PC-3 (cell line): ENCODE measurements around the gene LEF1. TPM values are rescaled to one million over a fixed set of nuclear protein-coding genes. Genes with fewer than 3 reads are reported as not detected.
A peak's percentile ranks its signal among the peaks of the same experiment; 100 is the strongest.
"Not testable (repeated sequence)": the region's sequence is repeated elsewhere in the genome, so short reads cannot be mapped to it uniquely, and the experiment has no call there.

Source experiments
- ATAC-seq: fragments of 200-7000 bp; cut with Tn5 transposase; 2 replicates; pipeline ENCODE4 v1.9.1; 2020; ENCODE audit warnings: mild to moderate bottlenecking, moderate library complexity
- BruUV-seq: library from RNA; stranded (reverse); fragments of 400-500 nt; replicated peaks from 2 replicates; lab custom pipeline; 2021; lab: Mats Ljungman, UMichigan
- CTCF ChIA-PET: fragments of 300-600 bp; sonication (Branson Sonifier 250); formaldehyde crosslinking; loops from one replicate; lab custom pipeline; 2022; ENCODE audit warnings: antibody characterized with exemption; lab: Charles Lee
- POLR2A ChIA-PET: fragments of 300-600 bp; sonication (Branson Sonifier 250); formaldehyde crosslinking; loops from one replicate; lab custom pipeline; 2022; ENCODE audit warnings: antibody characterized with exemption; ENCODE audit not compliant: unreplicated experiment; lab: Charles Lee
- DNase-seq: peaks from one replicate; pipeline ENCODE4 v3.0.0-alpha.2; 2015
- H2AFZ ChIP-seq: fragments of 300-600 bp; sonication (generic); 2 replicates; pipeline ENCODE4 v1.6.0; 2016; ENCODE audit warnings: antibody characterized with exemption, low read length
- H3F3A ChIP-seq: fragments of 300-600 bp; sonication (generic); one replicate; pipeline ENCODE4 v1.6.0; 2017; ENCODE audit warnings: antibody characterized with exemption, low read length, control low read depth, mild to moderate bottlenecking; ENCODE audit not compliant: unreplicated experiment
- H3K27ac ChIP-seq: fragments of 300-600 bp; sonication (generic); 2 replicates; pipeline ENCODE4 v1.5.1; 2016; ENCODE audit warnings: mild to moderate bottlenecking, low read length
- H3K27me3 ChIP-seq: fragments of 300-600 bp; sonication (generic); 2 replicates; pipeline ENCODE4 v1.6.1; 2016; ENCODE audit warnings: low read length, mixed read lengths
- H3K36me3 ChIP-seq: fragments of 300-600 bp; sonication (generic); 2 replicates; pipeline ENCODE4 v1.6.1; 2016; ENCODE audit warnings: low read depth, mixed run types, low read length, mixed read lengths
- H3K4me1 ChIP-seq: fragments of 300-600 bp; sonication (generic); 2 replicates; pipeline ENCODE4 v1.5.1; 2016; ENCODE audit warnings: low read length; ENCODE audit not compliant: insufficient read depth
- H3K4me2 ChIP-seq: fragments of 300-600 bp; sonication (generic); 2 replicates; pipeline ENCODE4 v1.6.0; 2016; ENCODE audit warnings: low read length
- H3K4me3 ChIP-seq: fragments of 300-600 bp; sonication (generic); 2 replicates; pipeline ENCODE4 v1.5.1; 2016; ENCODE audit warnings: mild to moderate bottlenecking, low read length, mixed read lengths
- H3K79me2 ChIP-seq: fragments of 300-600 bp; sonication (generic); 2 replicates; pipeline ENCODE4 v1.6.1; 2017; ENCODE audit warnings: low read length, mixed read lengths
- H3K9ac ChIP-seq: fragments of 300-600 bp; sonication (generic); 2 replicates; pipeline ENCODE4 v1.6.0; 2016; ENCODE audit warnings: mild to moderate bottlenecking, low read length
- H3K9me2 ChIP-seq: fragments of 300-600 bp; sonication (generic); replicated peaks from 2 replicates; pipeline ENCODE4 v1.6.1; 2016; ENCODE audit warnings: mixed run types, low read length, mixed read lengths
- H3K9me3 ChIP-seq: fragments of 300-600 bp; sonication (generic); 2 replicates; pipeline ENCODE4 v1.6.1; 2016; ENCODE audit warnings: low read length, mixed read lengths
- H4K20me1 ChIP-seq: fragments of 300-600 bp; sonication (generic); 2 replicates; pipeline ENCODE4 v1.6.1; 2016; ENCODE audit warnings: low read length, mixed read lengths
- EZH2 ChIP-seq: fragments of 300-600 bp; sonication (generic); IDR thresholded peaks from one replicate; pipeline ENCODE4 v1.6.1; 2017; ENCODE audit warnings: antibody characterized with exemption, mild to moderate bottlenecking, low read length; ENCODE audit not compliant: unreplicated experiment
- EZH2phosphoT487 ChIP-seq: fragments of 300-600 bp; sonication (generic); IDR thresholded peaks from 2 replicates; pipeline ENCODE4 v1.6.1; 2018; ENCODE audit warnings: mild to moderate bottlenecking, antibody characterized with exemption, low read length, borderline replicate concordance
- intact Hi-C: fragments of 100-400 bp; cut with micrococcal nuclease; formaldehyde crosslinking; loops from 2 replicates; pipeline ENCODE4 v1.9.0; 2023
- total RNA-seq: library from RNA; depleted of rRNA; stranded (reverse); fragments of >200 nt; gene quantifications from 2 replicates; pipeline ENCODE4 v1.2.3, GENCODE V29; 2014
- TF ChIP-seq, protein P1 (sequence below): fragments of 300-600 bp; sonication (generic); conservative IDR thresholded peaks from 2 replicates; pipeline ENCODE4 v1.5.1; 2017; ENCODE audit warnings: antibody characterized with exemption, low read depth, mild to moderate bottlenecking, low read length

LEF1 gene
- total RNA-seq, 1 experiment from 2014 or later, result 2.4 TPM

- Histone ChIP-seq H3K4me2 (no peak overlapping the region), H3K9me2 (no peaks in the 10 kb centered on the region), H3K27ac (no peak overlapping the region), H3K4me3 (no peak overlapping the region), H3K4me1 (peaks cover 11% of the 10 kb centered on the region; the same call in 1 of the 2 replicates), H3F3A (no peaks in the 10 kb centered on the region), H4K20me1 (no peaks in the 10 kb centered on the region), H2AFZ (no peak overlapping the region), H3K27me3 (no peaks in the 10 kb centered on the region), H3K79me2 (no peaks in the 10 kb centered on the region), H3K9ac (no peak overlapping the region), H3K36me3 (no peaks in the 10 kb centered on the region; the same call in 1 of the 2 replicates), H3K9me3 (no peaks in the 10 kb centered on the region)
- BruUV-seq, result no TSS peak
- DNase-seq, result no peak
- no peak for ATAC-seq
- no peak for TF ChIP-seq EZH2phosphoT487
- TF ChIP-seq, protein P1, sequence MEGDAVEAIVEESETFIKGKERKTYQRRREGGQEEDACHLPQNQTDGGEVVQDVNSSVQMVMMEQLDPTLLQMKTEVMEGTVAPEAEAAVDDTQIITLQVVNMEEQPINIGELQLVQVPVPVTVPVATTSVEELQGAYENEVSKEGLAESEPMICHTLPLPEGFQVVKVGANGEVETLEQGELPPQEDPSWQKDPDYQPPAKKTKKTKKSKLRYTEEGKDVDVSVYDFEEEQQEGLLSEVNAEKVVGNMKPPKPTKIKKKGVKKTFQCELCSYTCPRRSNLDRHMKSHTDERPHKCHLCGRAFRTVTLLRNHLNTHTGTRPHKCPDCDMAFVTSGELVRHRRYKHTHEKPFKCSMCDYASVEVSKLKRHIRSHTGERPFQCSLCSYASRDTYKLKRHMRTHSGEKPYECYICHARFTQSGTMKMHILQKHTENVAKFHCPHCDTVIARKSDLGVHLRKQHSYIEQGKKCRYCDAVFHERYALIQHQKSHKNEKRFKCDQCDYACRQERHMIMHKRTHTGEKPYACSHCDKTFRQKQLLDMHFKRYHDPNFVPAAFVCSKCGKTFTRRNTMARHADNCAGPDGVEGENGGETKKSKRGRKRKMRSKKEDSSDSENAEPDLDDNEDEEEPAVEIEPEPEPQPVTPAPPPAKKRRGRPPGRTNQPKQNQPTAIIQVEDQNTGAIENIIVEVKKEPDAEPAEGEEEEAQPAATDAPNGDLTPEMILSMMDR, result no peak
- no peak for TF ChIP-seq EZH2
- intact Hi-C loops, result no loop called here
- POLR2A ChIA-PET, result no interaction called here
- CTCF ChIA-PET, result no interaction called here
Observed at GRCh38 chr4:108013327-108013726, 155.4 kb downstream of the LEF1 start.

- H3K27ac ChIP-seq, H4K20me1 ChIP-seq, BruUV-seq, H3K9me3 ChIP-seq, H3K27me3 ChIP-seq, ATAC-seq, intact Hi-C loops, H3K79me2 ChIP-seq, POLR2A ChIA-PET, H3K9ac ChIP-seq, H3K36me3 ChIP-seq, H3K4me2 ChIP-seq, H2AFZ ChIP-seq, H3K4me3 ChIP-seq, H3K9me2 ChIP-seq, CTCF ChIA-PET, H3F3A ChIP-seq, DNase-seq: not testable (repeated sequence)
- peaks cover 11% of the 10 kb centered on the region; the same call in 1 of the 2 replicates for H3K4me1 ChIP-seq
Observed at GRCh38 chr4:108012382-108012781, 156.3 kb downstream of the LEF1 start.

- Histone ChIP-seq H4K20me1 (no peaks in the 10 kb centered on the region), H3K27ac (no peak overlapping the region), H3K36me3 (no peaks in the 10 kb centered on the region; the same call in 1 of the 2 replicates), H3K27me3 (no peaks in the 10 kb centered on the region), H3K9me2 (no peaks in the 10 kb centered on the region), H3K4me1 (peaks cover 11% of the 10 kb centered on the region; the same call in 1 of the 2 replicates), H3K9me3 (no peaks in the 10 kb centered on the region), H3K4me2 (no peak overlapping the region), H3K4me3 (no peak overlapping the region), H3K79me2 (0 out of 2 replicates have a peak, but pooled peaks cover 6% of the 10 kb centered on the region), H2AFZ (no peak overlapping the region), H3F3A (no peaks in the 10 kb centered on the region), H3K9ac (no peak overlapping the region)
- POLR2A ChIA-PET, result no interaction called here
- no TSS peak for BruUV-seq
- TF ChIP-seq EZH2, result no peak
- TF ChIP-seq EZH2phosphoT487, result no peak
- ATAC-seq, result peak; percentile 45
- peak; percentile 39 for DNase-seq
- CTCF ChIA-PET, result no interaction called here
- intact Hi-C loops, result no loop called here
Observed at GRCh38 chr4:108010167-108010566, 158.6 kb downstream of the LEF1 start.

GRCh38 chr4:108008721-108009120, 160.0 kb downstream of the LEF1 start:
- ChIA-PET POLR2A (no interaction called here), CTCF (no interaction called here)
- no peaks in the 10 kb centered on the region for H3K27me3 ChIP-seq
- BruUV-seq, result no TSS peak
- TF ChIP-seq, protein P1, result no peak
- TF ChIP-seq EZH2 (no peak), EZH2phosphoT487 (no peak)
- no peak overlapping the region for H3K4me3 ChIP-seq
- no peak overlapping the region for H3K4me2 ChIP-seq
- H3K36me3 ChIP-seq, result no peaks in the 10 kb centered on the region; the same call in 1 of the 2 replicates
- H3F3A ChIP-seq, result no peaks in the 10 kb centered on the region
- intact Hi-C loops, result no loop called here
- no peaks in the 10 kb centered on the region for H3K9me2 ChIP-seq
- H3K9me3 ChIP-seq, result no peaks in the 10 kb centered on the region
- peaks cover 11% of the 10 kb centered on the region; the same call in 1 of the 2 replicates for H3K4me1 ChIP-seq
- H4K20me1 ChIP-seq, result no peaks in the 10 kb centered on the region
- H3K9ac ChIP-seq, result no peak overlapping the region
- no peak overlapping the region for H2AFZ ChIP-seq
- H3K79me2 ChIP-seq, result 0 out of 2 replicates have a peak, but pooled peaks cover 6% of the 10 kb centered on the region
- ATAC-seq, result no peak
- peak; percentile 65 for DNase-seq
- H3K27ac ChIP-seq, result no peak overlapping the region
